ENCODE results near the gene SPIRE1.

GRCh38 chr18:12621742-12622306 lies 36.1 kb downstream of the SPIRE1 start:
- TF ChIP-seq CTCF (IDR thresholded peaks at IDR 0.05; ENCODE audit: borderline replicate concordance, extremely low read depth, low read length, poor library complexity, severe bottlenecking) (no peak), EZH2 (IDR thresholded peaks at IDR 0.05; ENCODE audit: borderline replicate concordance, low read depth, low read length, severe bottlenecking) (no peak)
